ENCODE data around the gene POGZ. TPM values are rescaled to one million over a fixed set of nuclear protein-coding genes. Genes with fewer than 3 reads are reported as not detected.

The POGZ gene
- total and polyA plus RNA-seq, 2 of the 4 experiments (the other 2 are of a cell fraction) = 20.8 to 33.5 TPM

DNA sequence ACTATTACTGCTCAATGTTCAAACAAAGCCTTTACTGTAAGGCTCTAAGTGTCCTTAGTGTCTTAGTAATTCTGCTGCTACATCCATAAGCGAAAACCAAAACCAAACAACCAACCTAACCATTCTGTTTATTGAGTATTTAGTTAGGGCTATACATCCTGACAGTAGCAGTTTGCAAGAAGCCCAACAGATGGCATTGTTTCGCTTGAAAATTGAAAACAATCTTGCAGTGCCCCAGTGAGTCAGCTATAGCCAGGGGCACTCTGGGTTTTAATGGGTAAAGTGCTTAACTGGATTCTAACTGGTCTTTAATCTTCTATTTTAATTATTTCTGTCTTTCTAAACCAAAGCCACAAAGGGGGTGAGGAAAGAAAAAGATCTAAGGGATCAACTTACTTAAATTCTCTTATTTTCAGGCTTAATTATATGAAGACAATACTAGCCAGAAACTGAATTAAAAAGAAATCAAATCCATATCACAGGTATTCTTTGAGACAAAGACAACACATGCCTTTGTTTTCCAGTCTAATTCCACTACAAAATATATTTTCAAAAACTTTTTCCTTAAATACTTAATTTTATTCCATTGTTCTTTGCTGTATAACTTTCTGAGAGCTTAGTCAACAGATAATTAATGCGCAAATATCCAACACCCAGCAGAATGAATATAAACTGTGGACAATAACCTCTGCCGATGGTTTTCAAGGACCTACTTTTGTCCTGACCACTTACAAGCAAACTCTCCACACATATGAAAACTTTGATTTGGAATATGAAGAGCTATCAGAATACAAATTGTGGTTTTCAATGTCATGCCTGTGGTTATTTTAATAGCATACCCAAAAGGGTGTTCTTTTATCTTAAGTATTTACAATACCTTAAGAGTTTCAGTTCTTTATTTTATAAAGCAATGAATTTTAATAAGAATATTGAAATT, 15.2 kb downstream of the POGZ start:
- H3K9me1 ChIP-seq (ENCODE audit: insufficient read depth, low read length) = peaks cover 7% of the 10 kb centered on the region
- no peak overlapping the region for H2BK15ac ChIP-seq (ENCODE audit: low read depth, low read length)
- H3K4ac ChIP-seq (ENCODE audit: low read depth, low read length) = no peak overlapping the region
- H4K91ac ChIP-seq (ENCODE audit: insufficient read depth, low read depth, low read length) = no peak overlapping the region
- H2BK5ac ChIP-seq (ENCODE audit: low read depth, low read length, poor library complexity, severe bottlenecking) = no peak overlapping the region
- H2AK9ac ChIP-seq (replicated peaks; ENCODE audit: low read depth, low read length, poor library complexity) = no peak overlapping the region
- H3K4me3 ChIP-seq (ENCODE audit: insufficient read depth, low read depth, low read length) = no peak overlapping the region
- no peak overlapping the region for H2AK5ac ChIP-seq (ENCODE audit: low read depth, low read length)
- dilution Hi-C loops (cut with HindIII; ENCODE audit: low sequenced_read_pairs, unreplicated experiment) = no loop called here
- H3K56ac ChIP-seq (ENCODE audit: extremely low read depth, insufficient read depth, low read length) = no peak overlapping the region
- POLR2A ChIA-PET (ENCODE audit: unreplicated experiment) = no interaction called here
- peak; percentile 99 for ATAC-seq (ENCODE audit: low read depth)
- no peak overlapping the region for H3K9ac ChIP-seq (ENCODE audit: low read depth, low read length)
- peaks cover 6% of the 10 kb centered on the region for H3K36me3 ChIP-seq (ENCODE audit: control insufficient read depth, insufficient read depth, low read length)
- BruUV-seq (replicated peaks) = no TSS peak
- H3K27ac ChIP-seq (ENCODE audit: insufficient read depth, low read length) = no peak overlapping the region
- in situ Hi-C loops (cut with MboI; ENCODE audit: low sequenced_read_pairs) = no loop called here
- peaks cover 17 to 57% of the 10 kb centered on the region in 2 experiments for H3K79me1 ChIP-seq (ENCODE audit: low read depth in 1 of 2, low read length in 2 of 2)
- no peak overlapping the region for H3K23ac ChIP-seq (ENCODE audit: low read depth, low read length)
- H3K9me3 ChIP-seq (ENCODE audit: control insufficient read depth, insufficient read depth, low read length) = no peaks in the 10 kb centered on the region
- H4K8ac ChIP-seq (ENCODE audit: low read depth in 2 of 2, low read length in 2 of 2) = no peak overlapping the region
- CTCF ChIA-PET = interaction anchor here (0.7 to 1.1 kb wide), 3 partner anchors 64 to 132 kb away, joined by 3 read pairs; no protein-coding TSS in a partner anchor
- H3K14ac ChIP-seq (replicated peaks; ENCODE audit: low read depth, low read length) = no peak overlapping the region
- no peak overlapping the region for H2BK20ac ChIP-seq (ENCODE audit: low read depth, low read length)
- H3K18ac ChIP-seq (ENCODE audit: low read depth, low read length) = no peak overlapping the region
- no peak overlapping the region for H2BK120ac ChIP-seq (ENCODE audit: low read depth, low read length)
- WGBS, 2 experiments (ENCODE audit: extremely low coverage in 2 of 2, insufficient read length in 1 of 2) = no CpG with 5 or more reads among the region's 4 CpGs
- no peaks in the 10 kb centered on the region for H3K4me1 ChIP-seq (ENCODE audit: control insufficient read depth, insufficient read depth, low read length)
- H4K5ac ChIP-seq (ENCODE audit: low read depth, low read length) = no peak overlapping the region
- no peak overlapping the region for H2AFZ ChIP-seq (replicated peaks; ENCODE audit: low read length, poor library complexity)
- intact Hi-C loops (cut with micrococcal nuclease) = loop anchor here (1.0 kb wide), 1 partner anchor 291 kb away; no protein-coding TSS in a partner anchor
- peak; percentile 86 for DNase-seq
- H3K4me2 ChIP-seq (ENCODE audit: low read depth, low read length) = no peak overlapping the region
- no peaks in the 10 kb centered on the region for H3K27me3 ChIP-seq (ENCODE audit: control insufficient read depth, insufficient read depth, low read length)
- H4K20me1 ChIP-seq (ENCODE audit: insufficient read depth, low read length) = peaks cover 74% of the 10 kb centered on the region
- TF ChIP-seq NFE2L2 (IDR thresholded peaks at IDR 0.05; ENCODE audit: low read depth, low read length) (0 out of 2 replicates have a peak, but pooled peaks have one; percentile 19), CEBPB (IDR thresholded peaks at IDR 0.05; ENCODE audit: low read depth, low read length) (no peak), RFX5 (IDR thresholded peaks at IDR 0.05; ENCODE audit: low read depth, low read length) (0 out of 2 replicates have a peak, but pooled peaks have one; percentile 16), RCOR1 (IDR thresholded peaks at IDR 0.05; ENCODE audit: insufficient replicate concordance, low read length) (no peak), MAFK (IDR thresholded peaks at IDR 0.05; ENCODE audit: low read depth, low read length) (no peak), BHLHE40 (IDR thresholded peaks at IDR 0.05; ENCODE audit: low read depth, low read length) (no peak), SMC3 (IDR thresholded peaks at IDR 0.05; ENCODE audit: low read depth, low read length) (peak; percentile 79), RAD21 (IDR thresholded peaks at IDR 0.05; ENCODE audit: low read length) (peak; percentile 80), MAZ (IDR thresholded peaks at IDR 0.05; ENCODE audit: borderline replicate concordance, low read depth, low read length) (no peak), POLR2A (IDR thresholded peaks at IDR 0.05; ENCODE audit: low read depth, low read length) (no peak), USF2 (IDR thresholded peaks at IDR 0.05; ENCODE audit: low read depth, low read length) (no peak), CHD1 (IDR thresholded peaks at IDR 0.05; ENCODE audit: low read depth, low read length) (no peak)
- TF ChIP-seq, protein P1, sequence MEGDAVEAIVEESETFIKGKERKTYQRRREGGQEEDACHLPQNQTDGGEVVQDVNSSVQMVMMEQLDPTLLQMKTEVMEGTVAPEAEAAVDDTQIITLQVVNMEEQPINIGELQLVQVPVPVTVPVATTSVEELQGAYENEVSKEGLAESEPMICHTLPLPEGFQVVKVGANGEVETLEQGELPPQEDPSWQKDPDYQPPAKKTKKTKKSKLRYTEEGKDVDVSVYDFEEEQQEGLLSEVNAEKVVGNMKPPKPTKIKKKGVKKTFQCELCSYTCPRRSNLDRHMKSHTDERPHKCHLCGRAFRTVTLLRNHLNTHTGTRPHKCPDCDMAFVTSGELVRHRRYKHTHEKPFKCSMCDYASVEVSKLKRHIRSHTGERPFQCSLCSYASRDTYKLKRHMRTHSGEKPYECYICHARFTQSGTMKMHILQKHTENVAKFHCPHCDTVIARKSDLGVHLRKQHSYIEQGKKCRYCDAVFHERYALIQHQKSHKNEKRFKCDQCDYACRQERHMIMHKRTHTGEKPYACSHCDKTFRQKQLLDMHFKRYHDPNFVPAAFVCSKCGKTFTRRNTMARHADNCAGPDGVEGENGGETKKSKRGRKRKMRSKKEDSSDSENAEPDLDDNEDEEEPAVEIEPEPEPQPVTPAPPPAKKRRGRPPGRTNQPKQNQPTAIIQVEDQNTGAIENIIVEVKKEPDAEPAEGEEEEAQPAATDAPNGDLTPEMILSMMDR (conservative IDR thresholded peaks at IDR 0.05; ENCODE audit: low read depth, low read length) = peak; percentile 89
- TF ChIP-seq, protein P2, sequence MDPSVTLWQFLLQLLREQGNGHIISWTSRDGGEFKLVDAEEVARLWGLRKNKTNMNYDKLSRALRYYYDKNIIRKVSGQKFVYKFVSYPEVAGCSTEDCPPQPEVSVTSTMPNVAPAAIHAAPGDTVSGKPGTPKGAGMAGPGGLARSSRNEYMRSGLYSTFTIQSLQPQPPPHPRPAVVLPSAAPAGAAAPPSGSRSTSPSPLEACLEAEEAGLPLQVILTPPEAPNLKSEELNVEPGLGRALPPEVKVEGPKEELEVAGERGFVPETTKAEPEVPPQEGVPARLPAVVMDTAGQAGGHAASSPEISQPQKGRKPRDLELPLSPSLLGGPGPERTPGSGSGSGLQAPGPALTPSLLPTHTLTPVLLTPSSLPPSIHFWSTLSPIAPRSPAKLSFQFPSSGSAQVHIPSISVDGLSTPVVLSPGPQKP (IDR thresholded peaks at IDR 0.05; ENCODE audit: borderline replicate concordance, low read depth, low read length) = no peak

All from IMR-90 (cell line).